HFFc6 (cell line): ENCODE results near the gene MNT. TPM values are rescaled to one million over a fixed set of nuclear protein-coding genes. Genes with fewer than 3 reads are reported as not detected.

Experiments
- DNase-seq: peaks from one replicate; pipeline ENCODE4 v3.0.0-alpha.2; 2018
- H3K27ac Mint-ChIP-seq: 2 replicates; pipeline ENCODE4 v1.8.0; 2020; ENCODE audit warnings: mild to moderate bottlenecking, mixed read lengths
- H3K27me3 Mint-ChIP-seq: 2 replicates; pipeline ENCODE4 v1.8.0; 2021; ENCODE audit warnings: mild to moderate bottlenecking, moderate library complexity, mixed read lengths; ENCODE audit not compliant: insufficient read depth
- H3K36me3 Mint-ChIP-seq: 2 replicates; pipeline ENCODE4 v1.8.0; 2021; ENCODE audit warnings: low read depth, mixed read lengths
- H3K4me1 Mint-ChIP-seq: 2 replicates; pipeline ENCODE4 v1.8.0; 2020; ENCODE audit warnings: low read depth, mixed read lengths
- H3K4me3 Mint-ChIP-seq: 2 replicates; pipeline ENCODE4 v1.8.0; 2020; ENCODE audit warnings: mild to moderate bottlenecking, moderate library complexity, mixed read lengths
- H3K9me3 Mint-ChIP-seq: 2 replicates; pipeline ENCODE4 v1.8.0; 2020; ENCODE audit warnings: mild to moderate bottlenecking, mixed read lengths
- total RNA-seq, 6 experiments: library from RNA; stranded (reverse); fragmentation: NEBNext Ultra II Directional; extraction: Animal tissue kit (Norgen Biotek cat#: 25700); gene quantifications; 2 replicates in 1 of 6; 3 replicates in 5 of 6; pipeline ENCODE4 v1.2.3, GENCODE V29; 2021
- TF ChIP-seq, protein P1 (sequence below): fragments of 200-600 bp; sonication (generic); IDR thresholded peaks from 2 replicates; pipeline ENCODE4 v1.5.0; 2021; ENCODE audit warnings: antibody characterized with exemption, mild to moderate bottlenecking

Gene MNT
- total RNA-seq, 6 experiments from 2014 or later: 19.4 to 25.4 (median 21.9) TPM

DNA sequence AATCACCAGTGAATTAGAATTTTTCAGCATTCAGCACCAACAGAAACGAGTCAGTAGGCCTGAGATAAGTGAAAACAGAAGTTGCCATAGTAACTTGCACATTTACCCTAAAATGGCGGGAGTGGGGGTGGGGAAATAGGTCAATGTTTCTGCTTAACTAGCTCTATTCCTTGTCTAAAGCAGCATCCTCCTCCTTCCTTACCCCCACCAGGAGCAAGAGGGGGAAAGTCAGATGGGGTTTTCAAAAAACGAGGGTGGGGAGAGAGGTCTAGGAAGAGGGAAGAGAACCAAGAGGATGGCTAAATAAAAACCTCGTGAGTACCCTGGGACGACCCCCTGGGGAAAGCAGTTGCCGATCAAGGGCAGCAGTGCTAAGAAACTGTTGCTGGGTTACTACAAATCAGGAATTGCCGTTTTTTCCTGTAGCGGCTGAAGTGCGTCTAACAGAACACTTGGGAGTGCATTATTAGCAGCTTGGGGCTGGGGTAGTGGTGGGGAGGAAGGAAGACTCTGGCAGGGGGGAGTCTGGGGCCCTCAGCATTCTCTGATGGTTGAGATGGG is 34.4 kb upstream of the MNT start:
- peaks cover 25% of the 10 kb centered on the region for H3K4me1 Mint-ChIP-seq
- H3K27ac Mint-ChIP-seq: no peak overlapping the region; the same call in 1 of the 2 replicates
- peaks cover 30% of the 10 kb centered on the region for H3K36me3 Mint-ChIP-seq
- H3K27me3 Mint-ChIP-seq: no peaks in the 10 kb centered on the region
- no peak for DNase-seq
- TF ChIP-seq, protein P1, sequence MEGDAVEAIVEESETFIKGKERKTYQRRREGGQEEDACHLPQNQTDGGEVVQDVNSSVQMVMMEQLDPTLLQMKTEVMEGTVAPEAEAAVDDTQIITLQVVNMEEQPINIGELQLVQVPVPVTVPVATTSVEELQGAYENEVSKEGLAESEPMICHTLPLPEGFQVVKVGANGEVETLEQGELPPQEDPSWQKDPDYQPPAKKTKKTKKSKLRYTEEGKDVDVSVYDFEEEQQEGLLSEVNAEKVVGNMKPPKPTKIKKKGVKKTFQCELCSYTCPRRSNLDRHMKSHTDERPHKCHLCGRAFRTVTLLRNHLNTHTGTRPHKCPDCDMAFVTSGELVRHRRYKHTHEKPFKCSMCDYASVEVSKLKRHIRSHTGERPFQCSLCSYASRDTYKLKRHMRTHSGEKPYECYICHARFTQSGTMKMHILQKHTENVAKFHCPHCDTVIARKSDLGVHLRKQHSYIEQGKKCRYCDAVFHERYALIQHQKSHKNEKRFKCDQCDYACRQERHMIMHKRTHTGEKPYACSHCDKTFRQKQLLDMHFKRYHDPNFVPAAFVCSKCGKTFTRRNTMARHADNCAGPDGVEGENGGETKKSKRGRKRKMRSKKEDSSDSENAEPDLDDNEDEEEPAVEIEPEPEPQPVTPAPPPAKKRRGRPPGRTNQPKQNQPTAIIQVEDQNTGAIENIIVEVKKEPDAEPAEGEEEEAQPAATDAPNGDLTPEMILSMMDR: no peak
- H3K4me3 Mint-ChIP-seq: no peak overlapping the region
- H3K9me3 Mint-ChIP-seq: no peaks in the 10 kb centered on the region

GRCh38 chr17:2433696-2434095 is 32.8 kb upstream of the MNT start:
- peaks cover 23% of the 10 kb centered on the region for H3K36me3 Mint-ChIP-seq
- no peak overlapping the region for H3K27ac Mint-ChIP-seq
- H3K4me3 Mint-ChIP-seq: no peak overlapping the region
- DNase-seq: peak; percentile 11
- H3K27me3 Mint-ChIP-seq: no peaks in the 10 kb centered on the region
- no peaks in the 10 kb centered on the region for H3K9me3 Mint-ChIP-seq
- TF ChIP-seq, protein P1: no peak
- peaks cover 20% of the 10 kb centered on the region for H3K4me1 Mint-ChIP-seq

GRCh38 chr17:2427910-2428309 is 27.1 kb upstream of the MNT start:
- no peaks in the 10 kb centered on the region for H3K4me1 Mint-ChIP-seq
- H3K36me3 Mint-ChIP-seq: peaks cover 5% of the 10 kb centered on the region; the same call in 1 of the 2 replicates
- no peaks in the 10 kb centered on the region for H3K9me3 Mint-ChIP-seq
- H3K4me3 Mint-ChIP-seq: no peak overlapping the region
- H3K27me3 Mint-ChIP-seq: no peaks in the 10 kb centered on the region; the same call in 1 of the 2 replicates
- TF ChIP-seq, protein P1: no peak
- no peak overlapping the region for H3K27ac Mint-ChIP-seq
- DNase-seq: no peak

DNA sequence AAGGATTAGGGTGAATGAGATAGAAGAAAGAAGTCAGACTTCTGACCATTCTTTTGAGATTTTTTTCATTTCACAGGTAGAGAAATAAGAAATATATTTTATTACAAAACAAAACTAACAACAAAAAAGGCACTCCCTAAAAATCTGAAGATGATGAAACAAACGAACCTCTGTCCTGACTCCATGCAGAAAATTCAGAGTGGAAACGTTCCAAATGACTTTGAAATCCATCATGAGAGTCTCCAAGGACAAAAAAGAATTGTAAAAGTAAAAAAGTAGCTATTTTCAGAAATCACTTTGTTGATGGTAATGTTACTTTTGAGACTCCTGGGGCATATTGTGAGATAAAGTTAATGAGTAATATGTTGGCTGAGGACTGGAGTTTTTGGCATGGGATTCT is 26.4 kb upstream of the MNT start:
- no peaks in the 10 kb centered on the region for H3K36me3 Mint-ChIP-seq
- H3K4me1 Mint-ChIP-seq: no peaks in the 10 kb centered on the region
- no peaks in the 10 kb centered on the region; the same call in 1 of the 2 replicates for H3K27me3 Mint-ChIP-seq
- H3K27ac Mint-ChIP-seq: no peak overlapping the region
- no peaks in the 10 kb centered on the region for H3K9me3 Mint-ChIP-seq
- H3K4me3 Mint-ChIP-seq: no peak overlapping the region
- TF ChIP-seq, protein P1: no peak
- DNase-seq: no peak

DNA sequence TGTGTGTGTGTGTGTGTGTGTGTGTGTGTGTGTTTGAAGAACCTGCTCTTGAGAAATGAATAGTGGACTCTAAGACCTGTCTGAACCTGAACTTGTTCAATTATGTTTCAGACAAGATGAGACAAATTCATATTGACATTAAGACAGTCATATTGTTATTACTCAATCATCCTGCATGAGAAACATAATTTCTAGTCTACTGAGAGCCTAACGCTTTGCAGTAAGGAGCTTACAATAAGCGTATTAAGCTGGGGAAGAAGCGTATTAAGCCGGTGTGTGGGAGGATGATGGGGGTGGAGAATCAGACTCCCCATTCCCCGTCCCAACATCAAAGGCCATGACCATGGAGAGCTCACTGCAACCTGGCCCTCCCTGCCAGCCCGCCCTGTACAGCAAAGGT is 22.4 kb upstream of the MNT start:
- Mint-ChIP-seq H3K36me3 (0 out of 2 replicates have a peak, but pooled peaks cover 7% of the 10 kb centered on the region), H3K9me3 (no peaks in the 10 kb centered on the region), H3K4me3 (no peak overlapping the region), H3K27ac (no peak overlapping the region), H3K27me3 (no peaks in the 10 kb centered on the region; the same call in 1 of the 2 replicates), H3K4me1 (peaks cover 5% of the 10 kb centered on the region; the same call in 1 of the 2 replicates)
- DNase-seq: no peak
- TF ChIP-seq, protein P1: no peak
